Measurements from ENCODE around the gene MARK3.

Gene MARK3

DNA sequence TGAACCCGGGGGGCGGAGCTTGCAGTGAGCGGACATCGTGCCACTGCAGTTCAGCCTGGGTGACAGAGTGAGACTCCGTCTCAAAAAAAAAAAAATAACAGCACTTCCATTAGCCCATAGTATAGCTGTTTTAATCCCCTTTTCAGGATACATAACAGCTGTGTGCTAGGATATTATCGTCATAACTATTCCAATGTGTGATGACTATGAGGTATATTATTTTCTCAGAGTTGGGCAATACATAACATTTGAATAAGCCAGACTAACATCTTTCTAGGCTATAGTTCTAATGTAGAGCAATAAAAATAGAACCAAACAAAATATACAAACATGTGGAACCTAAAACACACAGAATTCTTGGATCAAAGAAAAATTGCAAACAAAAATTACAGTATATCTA is 57.1 kb downstream of the MARK3 start:
- DNase-seq (ENCODE audit: low spot score): no peak

DNA sequence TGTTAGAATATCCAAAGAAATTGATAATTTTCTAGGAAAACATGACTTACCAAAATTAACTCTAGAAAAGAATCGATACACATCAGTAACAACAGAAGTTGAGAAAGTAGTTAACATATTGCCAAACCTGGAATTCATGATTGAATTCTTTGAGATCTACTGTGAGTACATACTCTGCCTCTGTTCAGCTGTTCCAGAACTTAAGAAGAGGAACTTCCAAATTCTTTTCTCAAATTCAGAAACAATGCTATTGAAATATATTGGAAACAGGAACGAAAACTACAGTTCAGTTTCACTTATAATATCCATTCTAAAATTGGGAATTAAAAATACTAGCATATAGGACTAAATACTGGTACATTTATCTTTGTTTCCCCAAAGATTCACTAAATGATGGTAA is 57.9 kb downstream of the MARK3 start:
- DNase-seq (ENCODE audit: low spot score): no peak

DNA sequence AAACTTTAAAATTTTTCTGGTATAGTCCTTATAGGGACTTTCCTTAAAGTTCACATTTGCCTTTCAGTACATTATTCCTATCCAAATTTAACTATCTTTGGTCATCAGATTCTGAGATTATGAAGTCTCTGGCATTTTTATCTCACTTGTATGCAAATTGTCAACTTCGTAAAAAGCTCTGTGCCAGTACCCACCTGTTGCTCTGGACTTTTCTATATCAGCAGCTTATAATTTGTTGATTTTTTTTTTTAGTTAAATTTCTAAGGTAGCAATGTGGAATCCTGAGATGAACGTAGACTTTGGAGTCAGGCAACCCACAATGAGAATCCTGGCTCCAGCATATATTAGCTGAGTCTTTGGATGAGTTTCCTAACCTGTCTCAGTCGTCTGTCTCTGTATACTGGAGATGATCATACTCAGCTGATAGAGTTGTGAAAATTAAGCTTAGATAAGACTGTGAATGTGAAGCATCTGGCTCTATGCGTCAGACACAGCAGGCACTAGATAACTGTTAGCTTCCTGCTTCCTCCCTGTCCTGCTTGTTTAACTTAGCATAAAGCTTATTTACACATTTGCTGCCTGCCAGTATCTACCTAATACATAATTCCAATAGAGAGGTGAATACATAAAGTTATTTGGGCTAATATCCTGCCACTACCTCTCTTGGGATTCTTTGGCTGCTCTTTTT is 59.8 kb downstream of the MARK3 start:
- no peak for DNase-seq (ENCODE audit: low spot score)

DNA sequence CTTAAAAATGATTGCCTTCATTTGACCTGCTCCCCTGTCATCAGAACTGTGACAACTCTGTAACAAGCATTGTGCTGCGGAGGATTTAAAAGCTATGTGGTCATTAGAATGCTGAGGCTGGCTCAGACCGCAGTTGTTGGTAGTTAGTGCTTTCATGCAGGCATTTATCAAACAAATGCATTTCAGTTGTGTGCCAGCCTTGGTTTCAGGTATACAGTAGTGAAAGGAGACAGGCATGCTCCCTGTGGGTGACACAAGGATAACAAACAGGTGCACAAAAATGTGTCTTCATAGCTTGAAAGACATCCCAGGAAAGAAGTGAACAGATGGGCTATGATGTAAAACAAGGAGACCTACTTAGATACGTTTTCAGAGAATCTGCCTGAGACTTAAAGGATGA is 60.6 kb downstream of the MARK3 start:
- DNase-seq (ENCODE audit: low spot score): no peak

DNA sequence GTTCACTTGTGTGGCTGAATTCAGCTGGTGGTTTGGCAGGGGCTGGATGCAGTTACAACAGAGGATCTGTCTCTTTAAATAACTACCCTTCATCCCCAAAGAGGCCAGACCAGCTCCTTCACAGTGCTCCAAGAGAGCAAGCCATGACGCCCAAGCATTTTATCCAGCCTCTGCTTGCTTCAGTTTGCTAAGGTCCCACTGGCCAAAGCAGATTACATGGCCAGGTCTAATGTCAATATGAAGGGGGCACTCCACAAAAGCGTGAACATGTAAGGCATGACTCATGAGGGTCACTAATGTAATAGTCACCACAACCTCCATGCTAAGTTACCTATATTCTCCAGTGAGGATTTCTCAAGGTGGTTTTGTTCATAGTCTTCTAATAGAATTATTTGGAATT is 62.9 kb downstream of the MARK3 start:
- DNase-seq (ENCODE audit: low spot score): no peak

DNA sequence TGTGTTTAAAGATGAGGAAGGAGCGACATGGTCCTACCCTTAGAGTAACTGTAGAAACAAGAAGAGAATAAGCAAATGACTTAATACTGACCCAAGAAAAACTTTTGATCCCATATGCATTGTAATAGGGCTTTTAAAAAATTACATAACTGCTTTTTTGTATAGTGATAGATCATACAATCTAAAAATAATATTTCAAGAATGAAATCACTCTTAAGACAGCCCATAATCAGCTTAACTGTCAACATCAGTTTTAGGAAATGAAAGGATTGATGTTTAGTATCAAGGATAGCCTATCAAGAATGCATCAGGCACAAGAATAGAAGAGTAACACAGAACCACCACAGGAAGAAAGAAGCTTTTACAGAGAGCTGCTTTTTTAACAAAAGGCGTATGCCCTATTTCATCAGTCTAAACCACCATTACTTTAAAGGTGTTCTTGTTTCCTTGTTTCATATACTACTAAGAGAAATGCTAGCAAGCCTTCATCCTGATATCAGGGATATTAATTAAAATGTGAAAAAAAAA is 64.5 kb downstream of the MARK3 start:
- DNase-seq (ENCODE audit: low spot score): no peak

DNA sequence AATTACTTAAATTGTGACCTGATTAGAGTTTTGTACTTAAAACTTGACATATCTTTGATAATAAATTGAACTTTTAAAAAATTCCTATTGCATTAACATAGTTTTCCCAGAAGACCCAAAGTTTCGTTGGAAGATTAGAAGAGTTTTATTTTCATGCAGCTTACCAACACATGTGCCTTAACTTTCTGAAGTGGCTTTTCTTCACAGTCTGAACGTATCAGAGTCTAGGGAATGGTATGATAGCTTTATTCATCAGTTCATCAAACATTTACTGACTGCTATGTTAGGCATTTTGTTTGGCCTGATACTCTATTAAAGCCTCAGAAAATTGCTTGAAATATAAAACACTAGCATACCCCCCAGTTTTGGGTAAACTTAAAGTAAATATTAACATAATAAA is 65.2 kb downstream of the MARK3 start:
- DNase-seq (ENCODE audit: low spot score): no peak

DNA sequence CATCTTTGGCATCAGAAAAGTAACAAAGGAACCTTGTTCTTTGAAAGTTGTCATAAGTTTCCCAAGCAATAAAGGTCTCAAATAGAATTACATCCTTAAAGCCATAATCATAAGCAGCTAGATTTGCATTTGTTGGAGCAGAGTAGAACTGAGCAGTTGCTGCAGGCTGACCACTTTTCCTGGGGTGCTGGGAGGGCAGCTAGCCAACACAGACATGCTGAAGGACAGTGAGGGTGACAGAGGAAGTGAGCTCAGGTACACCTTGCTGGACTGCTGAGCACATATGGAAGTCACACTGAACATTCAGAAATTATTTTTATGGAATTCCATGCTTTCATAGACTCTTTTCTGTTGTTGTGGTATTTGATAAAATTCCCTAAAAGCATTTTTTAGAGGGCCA is 66.2 kb downstream of the MARK3 start:
- DNase-seq (ENCODE audit: low spot score): peak; percentile 36

DNA sequence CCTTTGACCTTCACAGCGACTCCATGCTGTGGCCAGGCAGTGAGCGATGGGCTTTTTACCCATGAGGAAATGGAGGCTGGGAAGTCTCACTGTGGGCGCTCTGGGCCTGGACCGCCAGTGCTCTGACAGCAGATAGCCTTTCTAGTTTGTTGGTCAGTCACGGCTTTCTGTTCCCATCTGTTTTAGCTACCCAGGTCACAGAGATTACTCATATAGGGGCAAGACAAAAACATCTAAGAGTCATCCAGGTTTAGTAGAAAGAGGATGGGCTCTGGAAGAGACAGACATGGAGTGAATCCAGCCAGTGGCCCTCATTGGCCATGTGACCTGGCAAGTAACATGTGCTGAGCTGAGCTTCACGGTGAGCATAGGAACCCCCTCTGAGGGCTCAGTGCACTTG is 68.6 kb downstream of the MARK3 start:
- no peak for DNase-seq (ENCODE audit: low spot score)

DNA sequence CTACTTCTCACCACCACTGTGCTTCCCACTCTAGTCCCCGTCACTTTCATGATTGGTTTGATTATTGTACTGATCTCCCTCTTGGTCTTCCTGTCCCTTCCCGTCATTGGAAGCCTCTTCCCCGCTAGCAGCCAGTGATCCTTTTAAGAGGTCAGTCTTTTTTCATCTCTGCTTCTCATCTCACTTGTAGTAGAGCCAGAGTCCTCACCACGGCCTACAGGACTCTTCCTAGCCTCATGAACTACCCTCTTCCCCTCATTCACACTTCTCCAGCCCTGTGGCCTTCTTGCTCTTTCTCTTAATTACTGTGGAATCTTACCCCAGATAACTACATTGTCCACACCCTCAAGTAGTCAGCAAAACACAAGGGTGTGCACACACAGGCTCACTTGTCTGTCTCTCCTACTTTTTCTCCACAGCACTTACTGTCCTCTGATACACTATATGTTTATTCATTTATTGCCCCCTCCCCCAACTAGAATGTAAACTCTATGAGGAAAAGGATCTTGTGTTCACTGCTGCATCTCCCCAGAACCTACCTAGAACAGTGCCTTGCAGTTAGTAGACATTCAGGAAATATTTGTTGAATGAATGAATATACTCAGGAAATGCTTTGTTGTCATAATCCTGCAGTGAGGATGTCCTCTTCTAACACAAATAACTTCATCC is 71.1 kb downstream of the MARK3 start:
- DNase-seq (ENCODE audit: low spot score): no peak

DNA sequence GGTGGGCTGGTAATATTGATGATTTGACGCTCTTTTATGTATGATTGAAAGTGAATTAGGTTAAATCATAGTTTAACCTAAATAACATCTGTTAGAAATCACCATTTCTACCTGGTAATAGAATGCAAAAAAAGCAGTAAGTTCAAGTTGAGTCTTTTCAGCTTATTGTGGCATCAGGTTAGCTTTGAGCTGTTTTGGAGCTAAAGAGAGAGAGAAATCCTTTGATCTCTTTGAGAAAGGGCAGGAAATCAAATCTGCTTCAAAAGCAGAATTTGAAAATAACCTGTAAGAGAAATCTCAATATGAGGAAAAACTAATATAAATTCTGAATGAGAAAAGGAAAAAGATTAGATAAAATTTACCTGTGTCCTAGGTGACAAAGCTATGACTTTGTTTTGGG is 75.2 kb downstream of the MARK3 start:
- DNase-seq (ENCODE audit: low spot score): no peak

DNA sequence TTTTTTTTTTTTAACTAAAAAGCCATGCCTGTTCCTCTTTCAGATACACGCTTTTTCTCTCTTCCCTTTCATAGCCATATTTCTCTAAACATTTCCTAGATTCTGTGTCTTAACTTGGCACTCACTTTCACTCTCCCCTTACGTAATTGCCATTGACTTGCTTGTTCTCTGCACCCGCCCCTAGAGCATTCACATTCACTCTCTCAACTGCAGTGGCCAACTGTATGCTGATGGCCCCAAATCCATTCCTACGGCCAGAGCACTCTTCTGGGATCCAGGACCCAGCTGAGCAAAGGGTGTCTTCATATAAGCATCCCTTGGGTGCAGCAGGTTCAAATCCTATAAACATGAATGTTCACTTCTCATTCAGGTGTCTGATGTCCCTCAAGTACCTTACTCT is 77.9 kb downstream of the MARK3 start:
- DNase-seq (ENCODE audit: low spot score): no peak

DNA sequence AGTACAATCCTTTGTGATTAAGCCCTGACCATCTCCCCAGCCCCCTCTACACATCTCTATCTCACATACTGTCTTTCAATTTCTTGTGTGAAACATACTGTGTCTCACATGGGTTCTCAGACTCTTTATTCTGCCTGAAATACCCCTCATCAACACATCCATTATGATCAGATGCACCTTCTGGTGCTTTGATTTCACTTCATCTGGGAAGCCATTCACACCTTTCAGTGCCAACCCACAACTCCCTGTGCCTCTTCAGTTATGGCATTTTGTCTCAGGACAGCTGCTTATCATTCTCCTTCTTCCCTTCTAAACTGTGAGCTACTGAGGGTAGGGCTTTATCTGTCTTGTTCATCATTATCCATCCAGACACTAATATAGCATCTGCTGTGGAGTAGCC is 78.6 kb downstream of the MARK3 start:
- DNase-seq (ENCODE audit: low spot score): no peak

DNA sequence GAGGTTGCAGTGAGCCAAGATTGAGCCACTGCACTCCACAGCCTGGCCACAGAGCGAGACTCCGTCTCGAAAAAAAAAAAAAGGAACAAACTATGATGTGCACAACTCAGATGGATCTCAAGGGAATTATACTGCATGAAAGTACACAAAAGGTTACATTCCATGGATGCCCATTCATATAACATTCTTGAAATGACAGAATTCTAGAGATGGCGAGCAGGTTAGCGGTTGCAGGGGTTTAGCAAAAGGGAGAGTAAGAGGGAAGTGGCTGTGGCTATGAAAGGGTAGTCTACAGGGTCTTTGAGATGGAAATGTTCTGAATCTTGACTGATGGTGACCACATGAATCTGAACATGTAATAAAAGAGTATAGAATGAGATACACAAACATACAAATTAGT is 87.7 kb downstream of the MARK3 start:
- no peak for DNase-seq (ENCODE audit: low spot score)

DNA sequence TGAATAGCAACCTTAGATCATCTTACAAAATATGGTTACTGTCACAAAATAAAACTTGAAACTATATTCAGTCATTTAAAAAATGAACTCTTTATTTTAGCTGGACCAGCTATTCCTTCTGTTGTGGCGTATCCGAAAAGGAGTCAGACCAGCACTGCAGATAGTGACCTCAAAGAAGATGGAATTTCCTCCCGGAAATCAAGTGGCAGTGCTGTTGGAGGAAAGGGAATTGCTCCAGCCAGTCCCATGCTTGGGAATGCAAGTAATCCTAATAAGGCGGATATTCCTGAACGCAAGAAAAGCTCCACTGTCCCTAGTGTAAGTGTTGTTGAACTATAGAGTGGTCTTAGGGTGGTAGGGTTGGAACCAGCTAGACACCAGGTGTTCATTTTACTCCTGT is 89.7 kb downstream of the MARK3 start:
- no peak for DNase-seq (ENCODE audit: low spot score)

DNA sequence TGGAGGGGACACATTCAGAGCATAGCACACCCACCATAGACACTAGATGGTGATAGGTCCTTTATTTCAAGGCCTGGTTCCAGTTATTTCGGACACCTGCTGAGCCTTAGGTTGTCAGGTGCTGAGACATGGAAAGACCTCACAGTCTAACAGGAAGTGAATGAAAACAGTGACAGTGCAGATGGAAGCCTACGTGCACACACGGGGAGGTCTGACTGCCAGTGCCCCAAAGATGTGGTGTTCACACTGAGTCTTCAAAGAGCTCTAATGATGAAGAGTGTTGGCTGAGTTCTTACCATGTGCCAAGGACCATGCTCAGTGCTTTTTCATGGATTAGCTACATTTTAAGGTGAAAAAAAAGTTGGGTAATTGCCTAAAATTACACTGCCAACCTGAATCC is 90.8 kb downstream of the MARK3 start:
- no peak for DNase-seq (ENCODE audit: low spot score)

DNA sequence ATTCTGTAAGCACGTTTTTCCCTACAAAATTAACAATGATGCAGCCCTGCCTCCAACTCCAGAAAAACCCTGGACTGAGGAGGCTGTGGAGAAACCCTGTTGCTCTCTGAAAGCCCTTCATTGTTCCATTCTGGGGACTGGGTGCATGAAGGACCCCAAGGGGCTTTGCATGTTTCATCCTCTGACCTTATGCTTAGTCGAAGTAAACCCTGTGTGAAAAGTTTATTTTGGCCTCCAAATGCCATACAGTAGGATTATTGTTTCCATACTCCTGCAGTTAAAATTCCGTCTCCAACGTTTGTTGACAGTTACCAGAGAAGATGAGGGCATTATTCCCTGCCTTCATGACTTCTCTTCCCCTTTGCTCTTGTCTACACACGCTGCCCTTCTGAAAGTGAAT is 91.4 kb downstream of the MARK3 start:
- peak; percentile 42 for DNase-seq (ENCODE audit: low spot score)

DNA sequence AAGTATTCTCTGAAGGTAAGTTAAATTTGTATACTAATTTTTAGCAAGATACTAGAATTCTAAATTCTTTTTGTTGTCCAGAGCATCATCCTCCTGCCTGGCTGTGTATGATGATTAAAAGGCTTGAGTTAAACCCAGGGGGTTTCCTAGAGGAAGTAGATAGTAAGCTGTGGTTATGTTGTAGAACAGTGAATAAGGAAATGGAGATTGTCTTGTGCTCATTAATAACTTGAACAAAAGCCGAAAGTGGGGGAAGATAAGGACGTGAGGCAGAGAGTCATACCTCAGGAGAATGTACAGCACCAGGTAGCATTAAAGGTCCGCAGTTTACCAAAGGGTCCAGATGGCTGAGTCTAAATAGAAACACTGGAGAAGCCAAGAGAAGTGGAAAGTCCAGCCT is 95.4 kb downstream of the MARK3 start:
- DNase-seq (ENCODE audit: low spot score): no peak

DNA sequence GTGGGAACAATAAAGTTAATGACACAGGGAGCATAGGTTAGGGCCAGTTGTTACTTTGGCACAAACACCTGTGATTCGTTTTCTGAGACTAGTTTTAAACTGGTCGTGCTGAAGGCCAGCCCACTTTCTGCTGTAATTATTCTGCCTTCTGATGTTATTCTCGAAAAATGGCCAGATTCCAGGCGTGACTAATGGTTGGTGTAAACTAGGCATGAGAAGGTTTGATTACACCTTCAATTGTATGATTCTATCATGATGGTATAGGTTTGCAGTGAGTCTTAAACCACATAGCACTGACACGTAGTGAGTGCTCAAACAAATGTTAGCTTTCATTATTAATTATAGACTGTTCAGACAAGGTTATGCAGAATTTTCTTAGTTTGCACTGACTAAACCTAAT is 98.4 kb downstream of the MARK3 start:
- no peak for DNase-seq (ENCODE audit: low spot score)

DNA sequence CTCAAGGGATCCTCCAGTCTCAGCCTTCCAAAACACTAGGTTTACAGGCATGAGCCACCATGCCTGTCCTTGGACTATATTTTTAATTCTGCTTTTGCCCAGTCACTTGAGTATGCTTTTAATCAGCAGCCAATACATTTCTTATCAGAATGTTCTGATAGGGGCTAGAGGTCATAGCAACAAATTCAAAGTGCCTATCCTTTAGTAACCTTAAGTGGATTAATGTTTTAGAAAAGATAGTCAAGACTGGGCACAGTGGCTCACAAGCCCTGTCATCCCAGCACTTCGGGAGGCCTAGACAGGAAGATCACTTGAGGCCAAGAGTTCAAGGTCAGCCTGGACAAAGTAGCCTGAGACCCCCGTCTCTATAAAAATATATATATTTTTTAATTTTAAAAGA is 100.3 kb downstream of the MARK3 start:
- DNase-seq (ENCODE audit: low spot score): no peak

DNA sequence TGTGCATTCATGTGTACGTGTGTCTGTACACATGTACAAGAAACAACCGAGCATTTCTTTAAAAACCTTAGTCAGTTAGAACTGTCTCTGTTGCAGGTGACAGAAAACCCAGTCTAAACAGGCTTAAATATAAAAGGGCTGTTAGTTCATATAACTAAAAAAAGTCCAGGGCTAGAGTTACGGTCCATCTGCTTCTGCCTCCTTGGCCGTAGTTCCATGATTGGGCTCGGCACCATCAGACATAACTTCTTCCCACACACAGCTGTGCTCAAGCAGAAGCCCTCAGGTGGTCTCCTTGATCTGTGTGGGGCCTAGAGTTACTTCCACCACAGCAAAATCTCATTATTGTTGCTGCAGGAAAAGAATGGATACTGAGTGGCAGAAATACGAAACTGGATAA is 102.9 kb downstream of the MARK3 start:
- DNase-seq (ENCODE audit: low spot score): no peak

DNA sequence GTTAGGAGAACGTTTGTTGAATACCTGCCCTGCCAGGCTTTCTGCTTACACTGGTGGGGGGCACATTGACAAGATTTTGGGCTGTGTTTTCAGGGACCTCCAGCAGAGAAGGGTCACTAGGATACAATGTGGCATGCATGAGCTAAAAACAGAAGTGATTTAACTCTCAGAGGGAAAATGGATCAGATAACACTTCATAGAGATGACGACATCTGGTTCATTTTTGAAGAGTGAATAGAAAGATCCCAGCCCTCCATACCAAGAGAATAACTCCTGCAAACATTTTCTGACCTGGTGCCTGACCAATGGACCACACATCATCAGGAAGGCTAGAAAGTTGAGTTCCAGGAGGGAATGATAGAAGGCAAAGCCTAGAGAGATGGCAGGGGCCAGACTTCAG is 103.7 kb downstream of the MARK3 start:
- no peak for DNase-seq (ENCODE audit: low spot score)

DNA sequence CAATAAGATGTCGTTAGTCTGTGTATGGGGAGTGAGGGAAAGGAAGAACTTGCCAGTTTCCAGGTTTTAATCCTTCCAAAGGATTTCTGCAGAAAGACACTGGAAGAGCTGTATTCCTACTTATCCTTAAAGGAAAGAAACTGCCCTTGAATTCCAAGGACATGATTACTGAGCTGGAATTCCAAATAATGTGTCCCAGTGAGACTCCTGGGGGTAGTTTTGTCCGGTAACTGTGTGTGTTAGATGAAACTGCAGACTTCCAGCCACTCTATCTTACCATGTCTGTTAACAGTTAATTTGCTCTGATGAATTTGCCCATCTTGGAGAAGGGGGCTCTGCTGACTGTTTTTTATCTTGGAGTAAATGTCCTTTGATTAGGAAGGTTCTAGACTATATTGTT is 104.4 kb downstream of the MARK3 start:
- no peak for DNase-seq (ENCODE audit: low spot score)

DNA sequence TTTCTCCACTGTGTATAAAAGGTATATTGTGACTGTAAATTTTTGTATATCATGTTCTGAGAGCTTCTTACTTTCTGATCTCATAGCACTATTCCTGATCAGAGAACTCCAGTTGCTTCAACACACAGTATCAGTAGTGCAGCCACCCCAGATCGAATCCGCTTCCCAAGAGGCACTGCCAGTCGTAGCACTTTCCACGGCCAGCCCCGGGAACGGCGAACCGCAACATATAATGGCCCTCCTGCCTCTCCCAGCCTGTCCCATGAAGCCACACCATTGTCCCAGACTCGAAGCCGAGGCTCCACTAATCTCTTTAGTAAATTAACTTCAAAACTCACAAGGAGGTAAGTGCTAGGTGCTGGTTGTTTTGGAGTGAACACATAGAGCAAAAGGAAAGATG is 106.5 kb downstream of the MARK3 start:
- no peak for DNase-seq (ENCODE audit: low spot score)
